NCI-H526 (cell line): Measurements from ENCODE around the gene CLIP1.
A peak's percentile ranks its signal among the peaks of the same experiment; 100 is the strongest.
"Not testable (repeated sequence)": the region's sequence is repeated elsewhere in the genome, so short reads cannot be mapped to it uniquely, and the experiment has no call there.

Experiments
- DNase-seq, 2 experiments: peaks; one replicate each; lab custom pipeline; 2025; lab: John Stamatoyannopoulos, UW

The CLIP1 gene

DNA sequence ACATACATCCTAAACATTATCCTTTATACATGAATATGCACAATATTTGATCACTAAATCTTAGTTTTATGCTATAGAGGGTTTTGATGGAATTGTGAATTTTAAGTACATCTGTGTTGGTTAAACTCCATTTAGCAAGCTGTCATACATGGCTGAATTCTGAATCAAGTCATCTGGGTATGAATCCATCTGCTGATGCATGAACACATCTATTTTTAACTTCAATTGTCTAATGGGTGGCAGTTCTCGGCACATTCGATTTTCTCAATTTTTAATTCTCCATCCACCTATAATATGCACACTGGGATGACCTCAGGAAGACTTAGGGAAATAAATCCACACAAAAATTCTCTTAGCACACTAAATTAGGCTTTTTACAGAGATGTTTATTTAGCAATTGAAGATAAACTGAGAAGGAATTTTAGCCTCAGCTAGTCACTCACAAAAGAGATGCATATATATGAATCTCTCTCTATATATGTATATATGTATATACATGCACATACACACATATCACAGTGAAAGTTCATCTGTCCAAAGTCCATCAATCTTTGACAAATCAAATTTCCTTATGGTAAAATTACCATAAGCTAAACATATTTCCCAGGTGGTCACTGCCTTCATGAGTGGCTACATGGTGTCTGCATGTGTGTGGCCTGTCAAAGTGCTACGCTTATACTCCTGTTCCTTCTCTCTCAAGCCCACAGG, 111.7 kb downstream of the CLIP1 start:
- DNase-seq: no peak

DNA sequence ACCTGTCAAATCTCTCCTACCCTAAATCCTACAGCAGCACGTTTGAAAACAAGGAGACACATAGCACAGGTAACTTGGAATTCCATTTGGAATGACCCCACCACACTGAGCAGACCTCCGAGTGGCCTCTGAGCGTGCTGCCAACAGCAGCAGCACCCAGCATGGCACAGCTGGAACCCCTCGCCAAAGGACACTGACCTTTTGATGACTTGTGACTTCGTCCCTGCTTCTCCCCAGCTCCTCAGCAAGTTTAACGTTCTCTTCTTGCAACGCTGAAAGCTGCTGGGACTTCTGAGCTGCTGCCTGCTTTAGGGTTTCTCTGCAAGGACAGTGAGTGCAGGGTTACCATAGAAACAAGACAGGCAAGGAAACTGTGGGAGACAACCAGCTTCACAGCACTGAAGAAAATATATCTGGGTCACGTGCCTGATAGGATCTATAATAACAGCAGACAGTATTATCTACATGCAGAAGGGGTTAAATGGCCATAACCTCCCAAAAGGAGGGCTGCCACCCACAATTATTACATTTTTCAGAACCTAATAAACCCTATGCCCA, 112.8 kb downstream of the CLIP1 start:
- DNase-seq: no peak

DNA sequence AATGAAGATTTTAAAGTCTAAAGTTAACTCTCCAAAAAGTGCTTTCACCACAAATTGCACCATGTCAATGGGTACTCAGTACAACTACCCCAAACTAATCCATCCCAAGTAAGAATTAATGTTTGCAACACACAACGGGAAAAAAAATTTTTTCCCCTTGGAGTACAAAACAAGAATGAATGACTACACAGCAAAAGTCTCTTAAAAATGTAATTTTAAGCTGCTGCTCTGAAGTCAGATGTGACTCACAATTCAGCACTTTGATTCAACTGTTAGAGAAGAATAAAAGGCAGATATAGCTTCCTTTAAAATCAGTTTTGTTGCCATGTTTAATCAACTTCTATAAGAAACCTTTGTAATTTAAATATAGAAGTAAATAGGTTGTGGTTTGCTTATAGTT, 113.7 kb downstream of the CLIP1 start:
- DNase-seq: no peak

DNA sequence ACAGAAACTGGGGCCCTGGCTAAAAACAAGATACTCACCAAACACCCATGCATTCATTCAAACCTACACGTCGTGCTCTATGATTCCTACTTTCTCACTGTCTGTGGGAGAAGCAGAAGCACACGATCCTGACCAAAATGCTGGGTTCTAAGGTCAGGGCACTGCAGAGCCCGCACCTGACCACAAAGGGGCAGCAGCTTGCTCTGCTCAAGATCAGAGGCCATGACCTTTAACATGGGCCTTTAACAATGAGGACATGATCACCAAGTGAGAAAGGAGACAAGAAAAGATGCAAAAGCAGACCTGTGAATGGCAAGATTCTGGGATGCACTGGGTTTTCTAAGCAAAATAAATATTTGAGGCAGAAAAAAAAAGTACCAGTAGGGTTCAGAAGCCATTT, 116.1 kb downstream of the CLIP1 start:
- no peak for DNase-seq

DNA sequence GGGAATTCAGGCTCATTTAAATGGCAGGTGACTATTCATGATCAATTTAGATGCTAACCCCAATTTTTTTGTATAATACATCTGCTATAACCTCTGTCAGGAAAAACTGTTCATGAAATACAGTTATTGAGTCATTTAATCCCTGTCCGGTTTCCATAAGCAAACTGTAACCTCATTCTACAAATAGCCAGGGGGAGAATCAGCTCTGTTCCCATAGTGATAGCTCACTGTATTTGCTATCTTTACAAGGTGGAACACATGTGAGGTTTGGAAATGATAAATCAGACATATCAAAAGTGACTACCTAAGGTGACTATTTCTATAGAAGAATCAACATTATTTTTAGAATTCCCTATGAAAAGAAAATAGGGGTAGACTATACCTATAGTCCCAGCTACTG, 117.5 kb downstream of the CLIP1 start:
- peak; percentile 73 to 81 for DNase-seq

DNA sequence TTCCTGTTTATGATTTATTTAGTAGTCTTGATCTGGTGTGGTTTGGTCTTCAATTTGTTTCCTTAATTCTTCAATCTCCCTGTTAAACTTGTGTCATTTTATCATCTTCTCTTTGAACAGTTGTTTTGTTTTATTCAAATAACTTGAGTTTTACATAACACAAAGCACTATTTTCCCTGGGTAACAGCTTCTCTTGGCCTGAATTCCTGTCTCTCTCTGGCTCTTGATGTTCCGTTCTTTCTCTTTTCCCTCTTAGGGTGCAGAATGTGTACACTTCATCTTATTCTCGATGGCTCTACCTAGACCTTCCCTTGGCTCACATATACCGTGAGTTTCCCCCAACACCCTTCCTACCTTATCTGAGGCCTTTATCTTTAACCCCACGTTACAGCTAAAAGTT, 119.4 kb downstream of the CLIP1 start:
- peak in 1 of 2 experiments; percentile 11 for DNase-seq

DNA sequence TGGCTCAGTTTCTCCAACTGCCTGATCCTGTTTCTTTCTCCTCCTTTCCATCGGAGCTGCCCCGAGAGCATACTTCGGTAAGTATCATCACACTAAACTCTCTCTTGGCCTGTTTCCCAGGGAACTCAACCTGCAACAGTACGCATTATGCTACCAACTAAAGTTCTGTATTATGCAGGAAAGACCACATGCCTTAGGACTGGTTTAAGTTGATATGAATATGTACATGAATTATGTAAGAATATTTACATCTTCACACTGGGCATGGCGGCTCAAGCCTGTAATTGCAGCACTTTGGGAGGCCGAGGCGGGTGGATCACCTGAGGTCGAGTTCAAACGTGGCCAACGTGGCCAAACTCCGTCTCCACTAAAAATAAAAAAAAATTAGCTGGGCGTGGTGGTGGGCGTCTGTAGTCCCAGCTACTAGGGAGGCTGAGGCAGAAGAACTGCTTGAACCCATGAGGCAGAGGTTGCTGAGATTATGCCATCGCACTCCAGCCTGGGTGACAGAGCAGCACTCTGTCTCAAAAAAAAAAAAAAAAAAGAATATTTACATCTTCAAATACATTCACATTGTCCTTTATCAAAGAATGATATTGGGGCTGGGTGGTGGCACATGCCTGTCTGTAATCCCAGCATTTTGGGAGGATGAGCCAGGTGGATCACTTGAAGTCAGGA, 124.3 kb downstream of the CLIP1 start:
- DNase-seq: no peak

DNA sequence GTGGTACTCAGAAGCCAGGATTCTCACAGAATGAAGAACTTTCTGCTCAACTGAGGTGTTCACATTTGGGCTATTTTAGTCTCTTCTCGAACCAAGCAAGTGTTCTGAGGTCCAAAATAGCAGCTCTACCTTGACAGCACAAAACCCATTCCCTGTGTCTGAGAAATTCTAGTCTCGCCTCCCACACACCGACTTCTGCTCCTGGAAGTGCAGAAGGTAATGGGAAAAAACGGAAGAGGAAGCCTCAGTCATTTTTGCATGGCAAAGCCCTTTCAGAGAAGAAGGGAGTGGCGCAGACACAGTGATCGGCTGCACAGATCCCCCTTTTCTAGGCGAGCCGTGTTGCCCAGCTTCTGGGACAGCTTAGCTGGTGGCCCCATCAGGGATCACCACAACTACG, 125.0 kb downstream of the CLIP1 start:
- no peak for DNase-seq

DNA sequence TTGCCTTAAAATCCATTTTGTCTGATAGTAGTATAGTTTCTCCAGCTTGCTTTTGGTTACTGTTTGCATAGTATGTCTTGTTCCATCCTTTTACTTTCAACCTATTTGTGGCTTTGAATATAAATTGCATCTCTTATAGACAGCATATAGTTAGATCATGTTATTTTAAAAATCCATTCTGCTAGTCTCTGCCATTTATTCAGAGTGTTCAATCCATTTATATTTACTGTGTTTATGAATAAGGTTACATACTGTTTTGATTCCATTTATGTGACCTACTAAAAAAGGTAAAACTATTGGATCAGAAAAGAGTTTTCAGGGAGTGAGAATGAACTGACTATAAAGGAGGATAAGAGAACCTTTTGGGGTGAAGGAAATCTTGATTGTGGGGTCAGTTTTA, 126.6 kb downstream of the CLIP1 start:
- DNase-seq: no peak

DNA sequence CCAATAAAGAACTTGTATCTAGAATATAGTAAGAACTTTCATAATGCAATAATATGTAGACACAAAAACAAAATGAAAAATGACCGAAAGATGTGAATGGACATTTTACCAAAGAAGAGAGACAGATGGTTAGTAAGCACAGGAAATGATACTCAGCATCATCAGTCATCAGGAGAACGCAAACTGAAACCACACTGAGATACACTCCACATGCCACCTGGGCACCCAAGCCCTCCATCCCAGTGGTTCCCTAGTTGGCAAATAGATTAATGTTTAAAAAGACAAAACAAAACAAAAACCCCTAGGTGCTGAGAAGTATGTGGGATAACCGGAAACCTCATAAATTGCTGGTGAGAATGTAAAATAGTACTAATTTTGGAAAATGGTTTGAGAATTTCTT, 129.4 kb downstream of the CLIP1 start:
- no peak for DNase-seq

DNA sequence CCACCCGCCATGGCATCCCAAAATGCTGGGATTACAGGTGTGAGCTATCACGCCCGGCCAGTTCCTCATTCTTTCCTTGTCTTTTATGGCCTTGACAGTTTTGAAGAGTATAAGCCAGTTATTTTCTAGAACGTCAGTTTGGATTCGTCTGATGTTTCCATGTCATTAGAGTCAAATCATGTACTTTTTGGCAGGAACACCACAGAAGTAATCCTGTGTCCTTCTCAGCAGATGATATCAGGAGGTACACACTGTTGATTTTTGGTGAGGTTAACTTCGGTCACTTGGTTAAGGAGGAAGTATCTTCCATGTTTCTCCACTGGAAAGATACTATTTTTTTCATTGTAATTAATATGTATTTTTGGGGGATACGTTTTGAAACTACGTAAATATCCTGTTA, 131.0 kb downstream of the CLIP1 start:
- DNase-seq: no peak

DNA sequence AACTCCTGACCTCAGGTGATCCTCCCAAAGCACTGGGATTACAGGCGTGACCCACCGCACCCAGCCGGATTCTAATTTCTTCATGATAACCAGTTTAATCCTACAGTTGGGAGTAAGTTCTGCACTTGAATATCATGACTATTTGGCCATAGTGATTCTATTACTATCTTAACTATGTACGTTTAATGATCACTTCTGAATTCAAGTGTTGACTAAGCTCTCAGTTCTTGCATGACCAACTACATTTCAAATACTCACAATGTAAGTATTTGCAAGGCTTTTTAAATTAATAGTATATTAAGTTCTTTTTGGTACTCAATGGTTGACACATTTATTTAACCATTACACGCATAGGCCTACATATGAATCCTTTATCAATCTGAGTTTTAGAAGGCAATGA, 138.8 kb downstream of the CLIP1 start:
- no peak for DNase-seq

DNA sequence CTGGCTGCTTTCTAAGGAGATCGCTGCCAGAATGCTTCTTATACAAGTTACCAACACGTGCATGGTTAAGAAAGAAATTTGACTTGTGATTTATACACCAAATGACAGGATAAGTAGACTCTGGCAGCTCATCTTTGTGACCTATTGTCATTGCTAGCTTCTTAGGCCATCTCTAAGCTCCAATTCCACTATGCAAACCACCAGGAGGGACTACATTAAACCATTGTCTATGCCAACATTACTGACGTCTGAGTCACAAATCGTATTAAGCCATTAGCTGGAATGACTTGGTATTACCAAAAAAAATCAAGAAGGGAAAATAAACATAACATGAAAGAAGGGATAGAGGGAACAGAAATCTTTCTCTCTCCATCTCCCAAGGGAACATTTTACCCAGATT, 140.4 kb downstream of the CLIP1 start:
- no peak for DNase-seq

DNA sequence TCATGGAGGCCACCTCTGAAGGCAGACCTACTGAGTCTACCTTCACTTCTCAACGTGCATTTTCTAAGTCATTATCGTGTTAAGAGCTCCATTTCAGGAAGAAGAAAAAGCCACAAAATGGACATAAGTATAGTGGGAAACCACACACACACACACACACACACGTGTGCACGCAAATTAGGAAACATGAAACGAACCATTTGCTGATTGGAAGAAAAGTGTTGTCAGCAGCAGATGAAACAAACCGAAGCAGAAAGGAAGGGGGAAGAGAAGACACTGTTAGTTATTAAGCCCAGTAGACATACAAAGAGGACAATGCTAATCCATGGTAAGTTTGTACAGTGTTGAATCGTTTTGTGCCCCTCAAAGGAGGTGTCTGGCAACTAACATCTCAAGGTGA, 146.2 kb downstream of the CLIP1 start:
- no peak for DNase-seq

DNA sequence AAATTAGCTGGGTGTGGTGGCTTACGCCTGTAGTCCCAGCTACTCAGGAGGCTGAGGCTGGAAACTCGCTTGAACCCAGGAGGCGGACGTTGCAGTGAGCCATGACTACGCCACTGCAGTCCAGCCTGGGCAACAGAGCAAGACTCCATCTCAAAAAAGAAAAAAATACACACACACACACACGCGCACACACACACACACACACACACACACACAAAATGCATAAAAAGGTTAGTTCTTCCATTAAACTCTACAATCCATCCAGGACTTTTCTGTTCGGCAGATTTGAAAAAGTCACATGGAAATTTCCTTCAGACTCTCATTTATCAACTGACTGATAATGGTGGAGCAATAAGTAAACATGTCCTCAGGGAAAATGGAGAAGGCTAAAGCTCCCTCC, 147.0 kb downstream of the CLIP1 start:
- no peak for DNase-seq

DNA sequence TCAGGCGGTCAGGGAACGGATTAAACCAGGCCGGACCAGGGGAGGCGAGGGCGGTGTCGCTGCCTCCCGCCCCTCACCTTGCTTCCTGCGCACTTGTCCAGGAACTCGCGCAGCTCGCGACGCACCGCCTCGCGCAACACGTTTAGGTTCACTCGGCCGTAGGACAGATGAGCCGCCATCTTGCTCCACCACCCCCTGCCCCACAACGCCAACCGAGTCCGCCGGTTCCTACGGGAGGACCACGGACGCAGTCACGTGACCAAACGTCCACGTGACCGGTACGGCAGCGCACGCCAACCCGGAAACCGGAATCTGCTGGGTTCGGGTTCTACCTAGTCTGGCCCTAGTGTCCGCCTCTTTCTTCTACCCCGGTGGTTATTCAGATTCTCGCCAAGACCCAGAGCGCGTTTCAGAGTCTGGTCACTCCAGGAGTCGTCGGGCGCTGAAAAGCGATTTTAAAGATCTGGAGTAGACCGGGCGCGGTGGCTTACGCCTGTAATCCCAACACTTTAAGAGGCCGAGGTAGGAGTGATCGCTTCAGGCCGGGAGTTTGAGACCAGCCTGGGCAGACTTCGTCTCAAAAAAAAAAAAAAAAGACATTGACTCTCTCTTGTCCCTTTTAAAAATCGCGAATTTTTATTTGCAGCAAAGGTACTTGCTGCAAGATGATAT, 156.1 kb downstream of the CLIP1 start, which contains the start of gene VPS33A:
VPS33A (minus strand) TSS at position 265 of the 672 bp plus-strand sequence; CDS start at position 179, 86 bp downstream.
- DNase-seq: peak; percentile 93 to 98

DNA sequence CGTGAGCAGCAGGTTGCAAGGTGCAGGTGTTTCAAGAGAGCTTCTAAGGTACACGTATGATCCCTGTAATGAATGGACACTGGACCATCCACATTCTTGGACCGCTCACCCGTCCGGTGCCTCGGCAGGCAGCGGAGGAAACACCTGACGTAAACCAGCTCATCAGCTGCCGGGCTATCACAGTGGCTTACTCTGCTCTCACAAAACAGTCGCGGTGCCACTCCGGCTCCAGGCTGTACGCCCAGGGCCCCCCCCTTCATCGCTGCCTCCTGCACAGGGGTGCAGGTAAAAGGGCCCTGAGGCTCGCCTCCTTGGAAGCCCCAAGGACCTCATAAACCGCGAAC, 156.6 kb downstream of the CLIP1 start:
- DNase-seq: peak in 1 of 2 experiments; percentile 48

DNA sequence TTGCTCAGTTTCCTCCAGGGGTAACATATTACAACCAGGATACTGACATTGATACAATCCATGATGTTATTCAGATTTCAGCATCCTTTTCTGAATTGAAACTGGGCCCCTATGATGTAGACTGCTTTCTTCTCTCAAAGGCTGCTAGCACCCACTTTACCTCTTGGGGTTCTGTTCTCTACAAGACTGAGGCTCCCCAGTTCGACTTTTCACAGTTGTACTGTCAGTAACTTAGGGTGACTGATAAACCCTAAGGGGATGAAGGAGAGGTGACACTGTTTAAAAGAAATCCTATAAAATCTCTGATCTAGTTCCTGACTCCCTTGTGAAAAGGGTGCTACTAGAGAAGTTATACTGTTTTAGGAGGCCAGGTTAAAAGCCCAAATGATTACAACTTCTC, 157.0 kb downstream of the CLIP1 start:
- DNase-seq: no peak

DNA sequence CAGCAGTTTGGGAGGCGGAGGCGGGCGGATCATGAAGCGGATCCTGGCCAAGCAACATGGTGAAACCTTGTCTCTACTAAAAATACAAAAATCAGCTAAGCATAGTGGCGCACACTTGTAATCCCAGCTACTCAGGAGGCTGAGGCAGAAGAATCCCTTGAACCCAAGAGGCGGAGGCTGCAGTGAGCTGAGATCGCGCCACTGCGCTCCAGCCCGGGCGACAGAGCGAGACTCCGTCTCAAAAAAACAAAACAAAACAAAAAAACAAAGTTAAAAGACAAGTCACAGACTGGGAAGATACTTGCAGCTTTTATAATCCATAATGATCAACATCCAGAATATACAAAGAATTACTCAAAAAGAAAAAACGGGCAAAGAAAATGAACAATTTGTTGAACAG, 161.7 kb downstream of the CLIP1 start:
- DNase-seq: not testable (repeated sequence)

DNA sequence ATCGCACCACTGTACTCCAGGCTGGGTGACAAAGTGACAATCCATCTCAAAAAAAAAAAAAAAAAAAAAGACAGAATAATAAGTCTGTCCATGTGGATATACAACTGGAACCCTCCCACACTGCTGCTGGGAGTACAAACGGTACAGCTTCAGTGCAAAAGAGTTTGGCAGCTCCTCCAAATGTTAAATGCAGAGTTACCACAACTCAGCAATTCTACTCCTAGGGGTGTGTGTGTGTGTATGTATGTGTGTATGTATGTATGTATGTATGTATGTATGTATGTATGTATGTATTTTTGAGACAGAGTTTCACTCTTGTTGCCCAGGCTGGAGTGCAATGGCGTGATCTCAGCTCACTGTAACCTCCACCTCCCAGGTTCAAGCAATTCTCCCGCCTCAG, 163.5 kb downstream of the CLIP1 start:
- not testable (repeated sequence) for DNase-seq

DNA sequence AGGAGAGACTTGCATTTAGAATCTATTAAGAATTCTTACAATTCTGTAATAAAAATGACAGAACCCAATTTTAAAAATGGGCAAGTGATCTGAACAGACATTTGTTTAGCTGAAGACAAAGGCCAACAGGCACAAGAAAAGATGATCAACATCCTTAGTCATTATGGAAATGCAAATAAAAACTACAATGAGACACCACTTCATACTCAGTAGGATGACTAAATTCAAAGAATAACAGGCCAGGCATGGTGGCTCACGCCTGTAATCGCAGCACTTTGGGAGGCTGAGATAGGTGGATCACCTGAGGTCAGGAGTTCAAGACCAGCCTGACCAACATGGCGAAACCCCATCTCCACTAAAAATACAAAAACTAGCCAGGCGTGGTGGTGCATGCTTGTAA, 164.0 kb downstream of the CLIP1 start:
- DNase-seq: not testable (repeated sequence)

DNA sequence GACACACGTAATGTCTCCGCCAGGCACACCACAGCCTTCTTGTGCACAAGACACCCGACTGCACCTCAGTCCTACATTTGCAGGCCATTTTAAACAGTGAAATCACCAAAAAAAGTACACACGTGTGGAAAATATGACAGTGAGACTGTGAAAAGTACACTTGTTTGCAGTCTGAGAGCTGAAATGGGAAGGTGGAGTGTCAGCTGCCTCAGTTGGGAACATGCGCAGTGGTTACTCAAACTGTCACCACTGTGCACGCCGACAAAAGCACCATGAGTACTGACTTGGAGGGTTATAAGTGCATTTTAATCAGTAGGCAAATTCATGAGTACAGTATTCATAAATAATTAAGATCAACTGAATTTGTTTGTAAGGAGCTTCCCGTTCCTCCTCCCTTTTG, 171.9 kb downstream of the CLIP1 start:
- DNase-seq: peak in 1 of 2 experiments; percentile 5

DNA sequence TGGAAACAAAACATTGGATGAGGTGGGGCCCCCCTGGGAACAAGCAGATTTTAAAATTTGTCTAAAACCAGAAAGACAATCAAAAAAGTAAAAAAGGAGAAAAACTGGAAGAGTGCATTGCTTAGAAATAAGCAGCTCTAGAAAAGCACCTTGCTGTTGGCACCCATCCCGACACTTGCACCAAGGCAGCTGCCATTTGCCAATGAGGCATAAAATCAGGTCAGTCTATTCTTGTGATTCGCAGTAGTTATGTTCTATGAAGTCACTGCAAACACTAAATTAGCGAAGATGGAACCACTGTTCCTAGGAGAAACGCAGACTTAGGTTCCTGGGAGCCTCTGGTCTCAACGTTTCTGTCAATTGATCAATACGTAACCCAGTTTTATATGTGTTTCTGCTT, 172.4 kb downstream of the CLIP1 start:
- no peak for DNase-seq
